HG03025 (cell line): Measurements from ENCODE around the gene MICB.
"Not testable (repeated sequence)": the region's sequence is repeated elsewhere in the genome, so short reads cannot be mapped to it uniquely, and the experiment has no call there.

Experiments
- ATAC-seq: cut with Tn5 transposase; IDR thresholded peaks from one replicate; pipeline ENCODE4 v1.9.1; 2021; ENCODE audit warnings: mild to moderate bottlenecking, moderate library complexity; ENCODE audit not compliant: unreplicated experiment, low FRiP score

MICB gene

GRCh38 chr6:31497531-31498476 is at the start of gene MICB:
Gene MICB, plus strand, starts transcription at chr6:31498145. Its CDS starts 49 bp downstream, at chr6:31498194.
- ATAC-seq, result peak; percentile 53

GRCh38 chr6:31450751-31451150 is 47.2 kb upstream of the MICB start:
- no peak for ATAC-seq

GRCh38 chr6:31452859-31453258 is 45.1 kb upstream of the MICB start:
- ATAC-seq, result no peak

- no peak for ATAC-seq
Measured at GRCh38 chr6:31453259-31453658, 44.7 kb upstream of the MICB start.

GRCh38 chr6:31459864-31460263 is 38.1 kb upstream of the MICB start:
- not testable (repeated sequence) for ATAC-seq

- no peak for ATAC-seq
Measured at GRCh38 chr6:31460361-31461025, 37.5 kb upstream of the MICB start.

GRCh38 chr6:31462026-31462963 is 35.6 kb upstream of the MICB start:
- no peak for ATAC-seq

GRCh38 chr6:31462964-31463870 is 34.7 kb upstream of the MICB start:
- ATAC-seq, result no peak

GRCh38 chr6:31464252-31465184 is 33.4 kb upstream of the MICB start:
- no peak for ATAC-seq

GRCh38 chr6:31465185-31465536 is 32.8 kb upstream of the MICB start:
- ATAC-seq, result no peak

- no peak for ATAC-seq
Measured at GRCh38 chr6:31465718-31466117, 32.2 kb upstream of the MICB start.

GRCh38 chr6:31466466-31466865 is 31.5 kb upstream of the MICB start:
- no peak for ATAC-seq

- no peak for ATAC-seq
Measured at GRCh38 chr6:31467151-31467550, 30.8 kb upstream of the MICB start.

- no peak for ATAC-seq
Measured at GRCh38 chr6:31468311-31468710, 29.6 kb upstream of the MICB start.

GRCh38 chr6:31470801-31471200 is 27.1 kb upstream of the MICB start:
- no peak for ATAC-seq

- ATAC-seq, result no peak
Measured at GRCh38 chr6:31471711-31472110, 26.2 kb upstream of the MICB start.

GRCh38 chr6:31472259-31472658 is 25.7 kb upstream of the MICB start:
- no peak for ATAC-seq

- ATAC-seq, result no peak
Measured at GRCh38 chr6:31473244-31473643, 24.7 kb upstream of the MICB start.
